Peyer's patch (tissue), 4 donors: ENCODE measurements around the gene BRS3.

ENCODE experiments used
- CTCF ChIP-seq, 6 experiments: fragments of 450-650 bp in 4 of 6; fragments of 200-600 bp in 2 of 6; sonication (generic) in 1 of 6; IDR thresholded peaks; one replicate each; pipeline ENCODE4 v1.5.1; 2017 to 2019; ENCODE audit warnings: antibody characterized with exemption in 6 of 6, mild to moderate bottlenecking in 3 of 6, moderate library complexity in 1 of 6
- POLR2A ChIP-seq, 2 donors: fragments of 450-650 bp; IDR thresholded peaks; one replicate each; pipeline ENCODE4 v1.5.1; 2017; ENCODE audit warnings: antibody characterized with exemption in 2 of 2, mild to moderate bottlenecking in 2 of 2, moderate library complexity in 2 of 2

- no peak for TF ChIP-seq POLR2A (IDR thresholded peaks at IDR 0.05)
- TF ChIP-seq CTCF (IDR thresholded peaks at IDR 0.05), result no peak
Measured at GRCh38 chrX:136540226-136540625, 52.5 kb downstream of the BRS3 start.
